B cell (primary cell): ENCODE data around the gene MLANA. TPM values are rescaled to one million over a fixed set of nuclear protein-coding genes. Genes with fewer than 3 reads are reported as not detected.

ENCODE experiments used
- ATAC-seq: fragments of 200-7000 bp; cut with Tn5 transposase; one replicate; pipeline ENCODE4 v1.10.0; 2021; ENCODE audit warnings: low read depth, mild to moderate bottlenecking, moderate number of reproducible peaks, moderate library complexity
- CTCF ChIA-PET: fragments of 350-600 bp; sonication (Branson Sonifier 250); formaldehyde crosslinking; loops from one replicate; lab custom pipeline; 2021; ENCODE audit warnings: antibody characterized with exemption, inconsistent platforms; lab: Charles Lee
- POLR2A ChIA-PET: fragments of 350-600 bp; sonication (Branson Sonifier 250); formaldehyde crosslinking; loops from one replicate; lab custom pipeline; 2021; ENCODE audit warnings: antibody characterized with exemption; lab: Charles Lee
- DNase-seq: peaks from one replicate; pipeline ENCODE4 v3.0.0; 2013
- H2AFZ ChIP-seq: 2 replicates; pipeline ENCODE4 v1.6.1; 2012; ENCODE audit warnings: mild to moderate bottlenecking, low read depth, low read length; ENCODE audit not compliant: insufficient read depth, poor library complexity, severe bottlenecking
- H3K27ac ChIP-seq, 2 donors: 1 replicate in 1 of 2; 2 replicates in 1 of 2; pipeline ENCODE4 v1.5.1; 2012 to 2013; ENCODE audit warnings: low read length in 2 of 2, mild to moderate bottlenecking in 2 of 2, moderate library complexity in 1 of 2
- H3K27me3 ChIP-seq, 4 experiments: fragments of 200-600 bp in 1 of 4; sonication (generic) in 1 of 4; replicated peaks in 1 of 4; 1 replicate in 2 of 4; 2 replicates in 2 of 4; pipeline versions ENCODE4 v1.6.1 to v1.7.0; 2013 to 2016; ENCODE audit warnings: low read length in 3 of 4, mild to moderate bottlenecking in 2 of 4, mixed read lengths in 1 of 4, moderate library complexity in 1 of 4; ENCODE audit not compliant: insufficient read depth in 4 of 4, control insufficient read depth in 3 of 4; ENCODE audit errors: control extremely low read depth in 1 of 4
- H3K36me3 ChIP-seq, 2 experiments: replicated peaks in 1 of 2; 1 replicate in 1 of 2; 2 replicates in 1 of 2; pipeline versions ENCODE4 v1.6.1 to v1.7.1; 2013; ENCODE audit warnings: low read length in 1 of 2; ENCODE audit not compliant: insufficient read depth in 2 of 2, control insufficient read depth in 1 of 2; ENCODE audit errors: control extremely low read depth in 1 of 2, extremely low read depth in 1 of 2
- H3K4me1 ChIP-seq, 2 donors: fragments of 200-600 bp in 1 of 2; sonication (generic) in 1 of 2; 1 replicate in 1 of 2; 2 replicates in 1 of 2; pipeline versions ENCODE4 v1.5.1 to v1.6.1; 2013 to 2017; ENCODE audit warnings: low read length in 2 of 2; ENCODE audit not compliant: control insufficient read depth in 2 of 2, insufficient read depth in 2 of 2
- H3K4me2 ChIP-seq: replicated peaks from 2 replicates; pipeline ENCODE3; 2012; ENCODE audit warnings: mild to moderate bottlenecking, low read depth, low read length; ENCODE audit not compliant: poor library complexity, severe bottlenecking
- H3K4me3 ChIP-seq, 5 experiments: fragments of 200-600 bp in 1 of 5; sonication (generic) in 1 of 5; 1 replicate in 3 of 5; 2 replicates in 2 of 5; pipeline versions ENCODE4 v1.5.1 to v1.7.0; 2011 to 2016; ENCODE audit warnings: low read length in 4 of 5, mild to moderate bottlenecking in 4 of 5, low read depth in 2 of 5, control low read depth in 1 of 5, moderate library complexity in 1 of 5; ENCODE audit not compliant: insufficient read depth in 1 of 5; ENCODE audit errors: control extremely low read depth in 1 of 5, extremely low read depth in 1 of 5
- H3K79me2 ChIP-seq: fragments of 200-600 bp; sonication (generic); one replicate; pipeline ENCODE4 v1.6.0; 2016; ENCODE audit warnings: low read length; ENCODE audit not compliant: control insufficient read depth, insufficient read depth
- H3K9ac ChIP-seq: fragments of 200-600 bp; sonication (generic); 2 replicates; pipeline ENCODE4 v1.6.1; 2017; ENCODE audit warnings: mild to moderate bottlenecking, low read length, moderate library complexity
- H3K9me3 ChIP-seq, 3 donors: one replicate each; pipeline versions ENCODE4 v1.6.1 to v1.7.1; 2013; ENCODE audit warnings: low read length in 2 of 3; ENCODE audit not compliant: control insufficient read depth in 2 of 3, insufficient read depth in 1 of 3; ENCODE audit errors: control extremely low read depth in 1 of 3
- H4K20me1 ChIP-seq: 2 replicates; pipeline ENCODE4 v1.6.0; 2012; ENCODE audit warnings: mild to moderate bottlenecking, low read length; ENCODE audit not compliant: insufficient read depth, control insufficient read depth, poor library complexity, severe bottlenecking
- H3K27ac Mint-ChIP-seq: one replicate; pipeline ENCODE4 v1.8.0; 2021; ENCODE audit warnings: mixed read lengths
- H3K27me3 Mint-ChIP-seq: one replicate; pipeline ENCODE4 v1.8.0; 2021; ENCODE audit warnings: mixed read lengths
- H3K4me1 Mint-ChIP-seq: one replicate; pipeline ENCODE4 v1.8.0; 2021; ENCODE audit warnings: mixed read lengths
- H3K4me3 Mint-ChIP-seq: one replicate; pipeline ENCODE4 v1.8.0; 2021; ENCODE audit warnings: mixed read lengths
- H3K9me3 Mint-ChIP-seq: one replicate; pipeline ENCODE4 v1.8.0; 2022; ENCODE audit warnings: mixed read lengths; ENCODE audit not compliant: insufficient read depth
- EZH2 ChIP-seq: IDR thresholded peaks from 2 replicates; pipeline ENCODE4 v1.6.1; 2012; ENCODE audit warnings: borderline replicate concordance, low read depth, mild to moderate bottlenecking, moderate library complexity, low read length; ENCODE audit not compliant: insufficient read depth, poor library complexity, severe bottlenecking
- WGBS: methylation state at CpG from one replicate; pipeline ENCODE4 v1.1.5; 2013; ENCODE audit warnings: missing lambda C conversion rate; ENCODE audit not compliant: insufficient coverage; 5-methylcytosine and 5-hydroxymethylcytosine counted together
- intact Hi-C: fragments of 100-400 bp; cut with micrococcal nuclease; formaldehyde crosslinking; loops from one replicate; pipeline ENCODE4 v1.10.0; 2022
- polyA plus RNA-seq: library from polyadenylated mRNA; depleted of rRNA; stranded (reverse); fragments of >200 nt; gene quantifications from 2 replicates; pipeline ENCODE4 v1.2.3, GENCODE V29; 2012
- total RNA-seq, 2 donors: library from RNA; stranded (reverse); fragments of 120-200 nt in 1 of 2; gene quantifications; 1 replicate in 1 of 2; 2 replicates in 1 of 2; pipeline versions ENCODE4 v1.2.3 to v1.2.4, GENCODE V29; 2013 to 2022
- TF ChIP-seq, protein P1 (sequence below): fragments of 200-600 bp; IDR thresholded peaks from one replicate; pipeline ENCODE4 v1.8.0; 2022; ENCODE audit warnings: antibody characterized with exemption, mild to moderate bottlenecking

MLANA gene
- total and polyA plus RNA-seq, 2 donors (not counting 1 experiment from before 2014, with no cell fraction given) = not detected

DNA sequence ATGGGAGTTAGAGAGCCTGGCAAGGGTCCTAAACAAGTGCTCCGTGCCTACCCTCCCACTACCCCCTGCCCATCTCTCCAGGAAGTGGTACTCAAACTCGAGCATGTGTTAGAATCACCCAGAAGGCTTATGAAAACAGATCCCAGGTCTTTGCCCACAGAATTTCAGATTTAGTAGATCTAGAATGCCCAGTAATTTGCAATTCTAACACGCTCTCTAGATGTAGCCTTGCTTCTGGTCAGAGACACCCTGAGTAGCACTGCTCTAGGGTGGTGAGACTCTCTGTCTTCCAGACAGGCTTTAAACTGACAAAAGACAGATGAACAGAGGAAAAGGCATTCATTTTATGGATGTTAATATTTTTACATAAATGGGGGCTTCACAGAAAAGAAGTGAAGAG is 37.1 kb upstream of the MLANA start:
- H3K4me1 ChIP-seq = no peaks in the 10 kb centered on the region
- H3K27me3 Mint-ChIP-seq = no peaks in the 10 kb centered on the region
- intact Hi-C loops = no loop called here
- H3K4me3 ChIP-seq = no peak overlapping the region
- WGBS = 67% methylated on average over 3 of the region's 3 CpGs
- no peaks in the 10 kb centered on the region for H3K9me3 ChIP-seq
- H3K4me2 ChIP-seq = no peak overlapping the region
- H3K27me3 ChIP-seq = no peaks in the 10 kb centered on the region
- no peaks in the 10 kb centered on the region for H4K20me1 ChIP-seq
- H3K27ac ChIP-seq = no peak overlapping the region
- H3K79me2 ChIP-seq = no peaks in the 10 kb centered on the region
- no peaks in the 10 kb centered on the region for H3K9me3 Mint-ChIP-seq
- H3K4me1 Mint-ChIP-seq = no peaks in the 10 kb centered on the region
- TF ChIP-seq, protein P1, sequence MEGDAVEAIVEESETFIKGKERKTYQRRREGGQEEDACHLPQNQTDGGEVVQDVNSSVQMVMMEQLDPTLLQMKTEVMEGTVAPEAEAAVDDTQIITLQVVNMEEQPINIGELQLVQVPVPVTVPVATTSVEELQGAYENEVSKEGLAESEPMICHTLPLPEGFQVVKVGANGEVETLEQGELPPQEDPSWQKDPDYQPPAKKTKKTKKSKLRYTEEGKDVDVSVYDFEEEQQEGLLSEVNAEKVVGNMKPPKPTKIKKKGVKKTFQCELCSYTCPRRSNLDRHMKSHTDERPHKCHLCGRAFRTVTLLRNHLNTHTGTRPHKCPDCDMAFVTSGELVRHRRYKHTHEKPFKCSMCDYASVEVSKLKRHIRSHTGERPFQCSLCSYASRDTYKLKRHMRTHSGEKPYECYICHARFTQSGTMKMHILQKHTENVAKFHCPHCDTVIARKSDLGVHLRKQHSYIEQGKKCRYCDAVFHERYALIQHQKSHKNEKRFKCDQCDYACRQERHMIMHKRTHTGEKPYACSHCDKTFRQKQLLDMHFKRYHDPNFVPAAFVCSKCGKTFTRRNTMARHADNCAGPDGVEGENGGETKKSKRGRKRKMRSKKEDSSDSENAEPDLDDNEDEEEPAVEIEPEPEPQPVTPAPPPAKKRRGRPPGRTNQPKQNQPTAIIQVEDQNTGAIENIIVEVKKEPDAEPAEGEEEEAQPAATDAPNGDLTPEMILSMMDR = no peak
- no peak for TF ChIP-seq EZH2
- ChIA-PET CTCF (no interaction called here), POLR2A (no interaction called here)
- DNase-seq = no peak
- no peak overlapping the region for H3K4me3 Mint-ChIP-seq
- no peak for ATAC-seq
- H3K36me3 ChIP-seq = peaks cover 0 to 3% of the 10 kb centered on the region in 2 experiments
- no peak overlapping the region for H3K27ac Mint-ChIP-seq
- H2AFZ ChIP-seq = no peak overlapping the region
- H3K9ac ChIP-seq = no peak overlapping the region

DNA sequence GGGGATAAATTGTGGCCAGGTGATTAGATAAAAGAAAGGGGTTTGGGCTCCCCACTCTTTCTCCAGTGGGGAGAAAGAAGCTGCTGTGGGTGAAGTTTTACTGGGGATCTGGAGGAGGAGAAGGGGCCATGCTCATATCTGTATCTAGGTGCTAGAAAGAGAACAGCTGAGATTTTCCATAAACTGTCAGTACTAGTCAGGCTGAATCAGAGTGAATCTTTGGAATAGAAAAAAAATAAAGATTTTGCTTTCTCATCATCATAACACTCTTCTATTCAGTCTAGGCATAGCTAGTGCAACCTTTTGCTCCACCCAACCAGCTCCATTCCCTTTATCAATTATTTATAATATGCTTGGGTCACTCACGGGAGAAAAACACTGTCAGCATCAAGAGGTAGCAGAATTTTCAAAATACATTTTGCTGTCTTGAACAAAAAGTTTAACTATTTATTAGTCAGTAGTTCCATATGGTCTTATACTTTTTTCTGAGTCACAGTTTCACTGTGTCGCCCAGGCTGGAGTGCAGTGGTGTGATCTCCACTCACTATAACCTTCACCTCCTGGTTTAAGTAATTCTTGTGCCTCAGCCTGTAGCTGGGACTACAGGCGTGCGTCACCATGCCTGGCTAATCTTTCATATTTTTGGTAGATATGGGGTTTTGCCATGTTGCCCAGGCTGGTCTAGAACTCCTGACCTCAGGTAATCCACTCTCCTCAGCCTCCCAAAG is 36.5 kb upstream of the MLANA start:
- no peak overlapping the region for H3K27ac ChIP-seq
- DNase-seq (no peak), ATAC-seq (no peak)
- no peaks in the 10 kb centered on the region for H3K4me1 ChIP-seq
- H3K4me3 Mint-ChIP-seq = no peak overlapping the region
- ChIA-PET CTCF (no interaction called here), POLR2A (no interaction called here)
- H4K20me1 ChIP-seq = no peaks in the 10 kb centered on the region
- no peak overlapping the region for H3K27ac Mint-ChIP-seq
- no peaks in the 10 kb centered on the region for H3K9me3 ChIP-seq
- no peak overlapping the region for H3K9ac ChIP-seq
- no peaks in the 10 kb centered on the region for H3K79me2 ChIP-seq
- no peaks in the 10 kb centered on the region for H3K27me3 ChIP-seq
- no peaks in the 10 kb centered on the region for H3K4me1 Mint-ChIP-seq
- H3K27me3 Mint-ChIP-seq = no peaks in the 10 kb centered on the region
- no peaks in the 10 kb centered on the region for H3K9me3 Mint-ChIP-seq
- peaks cover 0 to 3% of the 10 kb centered on the region in 2 experiments for H3K36me3 ChIP-seq
- no peak overlapping the region for H3K4me2 ChIP-seq
- no peak overlapping the region for H3K4me3 ChIP-seq
- intact Hi-C loops = no loop called here
- H2AFZ ChIP-seq = no peak overlapping the region
- TF ChIP-seq, protein P1 = no peak
- no peak for TF ChIP-seq EZH2
- 83% methylated on average over 1 of the region's 4 CpGs for WGBS
